ENCODE measurements around the gene PPL. TPM values are rescaled to one million over a fixed set of nuclear protein-coding genes. Genes with fewer than 3 reads are reported as not detected.

Gene PPL
- polyA plus RNA-seq, 3 donors: 0.02 TPM; not detected in 2

DNA sequence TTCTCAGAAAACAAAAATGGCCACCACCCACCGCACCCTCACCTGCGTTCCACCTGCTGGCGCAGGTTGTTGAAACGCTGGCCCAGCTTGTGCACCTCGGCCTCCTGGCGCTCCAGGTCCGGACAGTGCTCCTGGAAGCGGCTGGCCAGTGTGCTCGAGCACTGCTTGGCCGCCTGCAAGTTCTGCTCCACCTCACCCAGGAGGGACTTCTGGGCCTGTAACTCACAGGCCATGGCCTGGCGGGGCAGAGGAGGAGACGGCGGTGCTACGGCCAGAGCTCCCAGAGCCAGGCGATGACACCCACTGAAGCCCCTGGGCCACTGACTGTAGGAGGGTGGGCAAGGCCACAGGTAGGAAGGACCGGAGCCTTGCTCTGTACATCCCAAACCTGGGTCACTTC is 46.3 kb downstream of the PPL start:
- no peaks in the 10 kb centered on the region for H3K79me2 ChIP-seq (ENCODE audit: insufficient read depth, low read length)
- Mint-ChIP-seq H3K9me3 (peaks cover 0 to 2% (median 0%) of the 10 kb centered on the region in 7 donors), H3K27me3 (ENCODE audit: low read depth in 3 of 3) (no peaks in the 10 kb centered on the region), H3K36me3 (peaks cover 18 to 22% of the 10 kb centered on the region in 2 donors), H3K4me1 (peaks cover 8% of the 10 kb centered on the region), H3K27ac (peak overlapping the region in 1 of 7 donors; percentile 31), H3K4me3 (no peak overlapping the region)
- 96% methylated on average over 13 of the region's 16 CpGs for WGBS (ENCODE audit: insufficient coverage)
- no peak overlapping the region for H3K4me2 ChIP-seq (replicated peaks; ENCODE audit: extremely low read depth, low read length, poor library complexity, severe bottlenecking)
- intact Hi-C loops (cut with micrococcal nuclease): no loop called here
- no peak overlapping the region for H3K4me3 ChIP-seq (replicated peaks in 1 of 3; ENCODE audit: low read depth in 2 of 3, low read length in 3 of 3)
- no peak overlapping the region for H3K27ac ChIP-seq (ENCODE audit: low read depth in 1 of 2, low read length in 2 of 2)
- no peaks in the 10 kb centered on the region for H4K20me1 ChIP-seq (ENCODE audit: insufficient read depth, low read length)
- DNase-seq: no peak
- H3K36me3 ChIP-seq (replicated peaks in 1 of 2; ENCODE audit: control insufficient read depth in 1 of 2, insufficient read depth in 2 of 2, low read length in 2 of 2): peaks cover 5 to 22% of the 10 kb centered on the region in 2 donors
- no peaks in the 10 kb centered on the region for H3K9me3 ChIP-seq (replicated peaks in 1 of 2; ENCODE audit: control insufficient read depth in 1 of 2, insufficient read depth in 1 of 2, low read length in 2 of 2)
- H3K27me3 ChIP-seq (ENCODE audit: control insufficient read depth in 2 of 2, insufficient read depth in 2 of 2, low read length in 2 of 2): no peaks in the 10 kb centered on the region
- TF ChIP-seq, protein P1, sequence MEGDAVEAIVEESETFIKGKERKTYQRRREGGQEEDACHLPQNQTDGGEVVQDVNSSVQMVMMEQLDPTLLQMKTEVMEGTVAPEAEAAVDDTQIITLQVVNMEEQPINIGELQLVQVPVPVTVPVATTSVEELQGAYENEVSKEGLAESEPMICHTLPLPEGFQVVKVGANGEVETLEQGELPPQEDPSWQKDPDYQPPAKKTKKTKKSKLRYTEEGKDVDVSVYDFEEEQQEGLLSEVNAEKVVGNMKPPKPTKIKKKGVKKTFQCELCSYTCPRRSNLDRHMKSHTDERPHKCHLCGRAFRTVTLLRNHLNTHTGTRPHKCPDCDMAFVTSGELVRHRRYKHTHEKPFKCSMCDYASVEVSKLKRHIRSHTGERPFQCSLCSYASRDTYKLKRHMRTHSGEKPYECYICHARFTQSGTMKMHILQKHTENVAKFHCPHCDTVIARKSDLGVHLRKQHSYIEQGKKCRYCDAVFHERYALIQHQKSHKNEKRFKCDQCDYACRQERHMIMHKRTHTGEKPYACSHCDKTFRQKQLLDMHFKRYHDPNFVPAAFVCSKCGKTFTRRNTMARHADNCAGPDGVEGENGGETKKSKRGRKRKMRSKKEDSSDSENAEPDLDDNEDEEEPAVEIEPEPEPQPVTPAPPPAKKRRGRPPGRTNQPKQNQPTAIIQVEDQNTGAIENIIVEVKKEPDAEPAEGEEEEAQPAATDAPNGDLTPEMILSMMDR (IDR thresholded peaks at IDR 0.05): no peak
- peaks cover 0 to 2% of the 10 kb centered on the region in 2 donors for H3K4me1 ChIP-seq (ENCODE audit: control insufficient read depth in 1 of 2, insufficient read depth in 2 of 2, low read length in 2 of 2)
- H3K9ac ChIP-seq (ENCODE audit: insufficient read depth, low read length, poor library complexity, severe bottlenecking): no peak overlapping the region
- no peak overlapping the region for H2AFZ ChIP-seq (ENCODE audit: insufficient read depth, low read depth, low read length, poor library complexity, severe bottlenecking)

DNA sequence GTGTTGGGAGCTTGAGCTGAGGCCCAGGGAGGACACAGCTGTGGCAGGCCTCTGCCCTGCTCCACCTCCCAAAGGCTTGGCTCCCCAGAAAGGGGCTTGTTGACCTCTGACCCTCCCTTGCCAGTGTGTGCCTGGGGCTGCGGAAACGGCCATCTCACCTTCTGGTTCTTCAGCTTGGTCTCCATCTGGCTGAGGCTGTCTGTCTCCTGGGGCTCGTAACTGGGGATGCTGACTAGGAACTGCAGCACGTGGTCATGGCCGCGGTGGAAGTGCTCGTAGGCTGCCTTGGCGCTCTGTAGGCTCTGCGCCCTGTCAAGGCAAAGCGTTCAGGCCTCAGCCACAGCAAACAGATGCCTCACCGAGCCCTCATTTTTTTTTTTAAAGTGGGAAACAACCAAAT is 46.9 kb downstream of the PPL start:
- H3K36me3 Mint-ChIP-seq: peaks cover 23 to 29% of the 10 kb centered on the region in 2 donors
- Histone ChIP-seq H3K27ac (ENCODE audit: low read depth in 1 of 2, low read length in 2 of 2) (no peak overlapping the region), H2AFZ (ENCODE audit: insufficient read depth, low read depth, low read length, poor library complexity, severe bottlenecking) (no peak overlapping the region), H3K9ac (ENCODE audit: insufficient read depth, low read length, poor library complexity, severe bottlenecking) (no peak overlapping the region), H3K79me2 (ENCODE audit: insufficient read depth, low read length) (no peaks in the 10 kb centered on the region), H3K36me3 (replicated peaks in 1 of 2; ENCODE audit: control insufficient read depth in 1 of 2, insufficient read depth in 2 of 2, low read length in 2 of 2) (peaks cover 9 to 29% of the 10 kb centered on the region in 2 donors), H3K4me1 (ENCODE audit: control insufficient read depth in 1 of 2, insufficient read depth in 2 of 2, low read length in 2 of 2) (peaks cover 0 to 2% of the 10 kb centered on the region in 2 donors), H3K4me3 (replicated peaks in 1 of 3; ENCODE audit: low read depth in 2 of 3, low read length in 3 of 3) (no peak overlapping the region), H3K27me3 (ENCODE audit: control insufficient read depth in 2 of 2, insufficient read depth in 2 of 2, low read length in 2 of 2) (no peaks in the 10 kb centered on the region), H4K20me1 (ENCODE audit: insufficient read depth, low read length) (no peaks in the 10 kb centered on the region), H3K4me2 (replicated peaks; ENCODE audit: extremely low read depth, low read length, poor library complexity, severe bottlenecking) (no peak overlapping the region), H3K9me3 (replicated peaks in 1 of 2; ENCODE audit: control insufficient read depth in 1 of 2, insufficient read depth in 1 of 2, low read length in 2 of 2) (no peaks in the 10 kb centered on the region)
- DNase-seq: no peak
- H3K9me3 Mint-ChIP-seq: peaks cover 0 to 2% (median 0%) of the 10 kb centered on the region in 7 donors
- no peak overlapping the region for H3K4me3 Mint-ChIP-seq
- H3K27ac Mint-ChIP-seq: no peak overlapping the region
- peaks cover 8% of the 10 kb centered on the region for H3K4me1 Mint-ChIP-seq
- peaks cover 0 to under 1% (median 0%) of the 10 kb centered on the region in 3 donors for H3K27me3 Mint-ChIP-seq (ENCODE audit: low read depth in 3 of 3)
- intact Hi-C loops (cut with micrococcal nuclease): no loop called here
- 91% methylated on average over 10 of the region's 11 CpGs for WGBS (ENCODE audit: insufficient coverage)
- TF ChIP-seq, protein P1 (IDR thresholded peaks at IDR 0.05): no peak
